Measurements from ENCODE around the gene LIPT1.

LIPT1 gene

DNA sequence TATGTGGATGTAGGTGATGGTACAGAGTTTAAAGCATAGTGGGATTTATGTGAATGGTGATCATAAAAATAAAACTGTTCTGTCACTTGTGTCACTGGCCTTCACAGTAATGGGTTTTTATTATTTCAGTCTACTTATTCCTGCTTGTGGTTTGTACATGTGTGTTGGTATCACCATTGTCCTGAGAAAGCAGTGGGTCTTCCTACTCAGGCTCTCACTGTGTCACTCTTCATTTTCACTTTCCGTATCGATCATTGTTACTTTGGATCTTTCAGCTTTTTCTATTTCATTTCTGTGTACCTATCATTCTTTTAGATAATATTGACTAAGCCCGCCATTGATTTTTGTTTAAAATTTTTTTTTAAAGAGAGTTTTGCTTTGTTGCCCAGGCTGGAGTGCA, 33.6 kb downstream of the LIPT1 start:
- TF ChIP-seq, protein P1, sequence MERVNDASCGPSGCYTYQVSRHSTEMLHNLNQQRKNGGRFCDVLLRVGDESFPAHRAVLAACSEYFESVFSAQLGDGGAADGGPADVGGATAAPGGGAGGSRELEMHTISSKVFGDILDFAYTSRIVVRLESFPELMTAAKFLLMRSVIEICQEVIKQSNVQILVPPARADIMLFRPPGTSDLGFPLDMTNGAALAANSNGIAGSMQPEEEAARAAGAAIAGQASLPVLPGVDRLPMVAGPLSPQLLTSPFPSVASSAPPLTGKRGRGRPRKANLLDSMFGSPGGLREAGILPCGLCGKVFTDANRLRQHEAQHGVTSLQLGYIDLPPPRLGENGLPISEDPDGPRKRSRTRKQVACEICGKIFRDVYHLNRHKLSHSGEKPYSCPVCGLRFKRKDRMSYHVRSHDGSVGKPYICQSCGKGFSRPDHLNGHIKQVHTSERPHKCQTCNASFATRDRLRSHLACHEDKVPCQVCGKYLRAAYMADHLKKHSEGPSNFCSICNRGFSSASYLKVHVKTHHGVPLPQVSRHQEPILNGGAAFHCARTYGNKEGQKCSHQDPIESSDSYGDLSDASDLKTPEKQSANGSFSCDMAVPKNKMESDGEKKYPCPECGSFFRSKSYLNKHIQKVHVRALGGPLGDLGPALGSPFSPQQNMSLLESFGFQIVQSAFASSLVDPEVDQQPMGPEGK (CRISPR knock-in tag; IDR thresholded peaks at IDR 0.05; ENCODE audit: borderline replicate concordance) = no peak
- TF ChIP-seq ZNF565 (CRISPR knock-in tag; conservative IDR thresholded peaks at IDR 0.05; ENCODE audit: low read depth) (no peak), BACH2 (CRISPR knock-in tag; IDR thresholded peaks at IDR 0.05; ENCODE audit: borderline replicate concordance) (no peak), ZNF8 (CRISPR knock-in tag; IDR thresholded peaks at IDR 0.05) (no peak), ARNTL (CRISPR knock-in tag; IDR thresholded peaks at IDR 0.05; ENCODE audit: borderline replicate concordance, low read depth) (no peak), ESRRG (CRISPR knock-in tag; IDR thresholded peaks at IDR 0.05) (no peak), RARB (CRISPR knock-in tag; IDR thresholded peaks at IDR 0.05) (no peak), ZC3H10 (CRISPR knock-in tag; IDR thresholded peaks at IDR 0.05) (no peak), GLIS3 (CRISPR knock-in tag; IDR thresholded peaks at IDR 0.05) (no peak), ISL1 (CRISPR knock-in tag; IDR thresholded peaks at IDR 0.05) (no peak), CSDC2 (CRISPR knock-in tag; IDR thresholded peaks at IDR 0.05) (no peak), TOX (CRISPR knock-in tag; IDR thresholded peaks at IDR 0.05; ENCODE audit: borderline replicate concordance) (no peak), OSR1 (CRISPR knock-in tag; IDR thresholded peaks at IDR 0.05) (no peak), ZFP3 (CRISPR knock-in tag; IDR thresholded peaks at IDR 0.05) (no peak), SNAI2 (CRISPR knock-in tag; IDR thresholded peaks at IDR 0.05) (no peak), ZFP30 (CRISPR knock-in tag; IDR thresholded peaks at IDR 0.05) (no peak)
- TF ChIP-seq, protein P2, sequence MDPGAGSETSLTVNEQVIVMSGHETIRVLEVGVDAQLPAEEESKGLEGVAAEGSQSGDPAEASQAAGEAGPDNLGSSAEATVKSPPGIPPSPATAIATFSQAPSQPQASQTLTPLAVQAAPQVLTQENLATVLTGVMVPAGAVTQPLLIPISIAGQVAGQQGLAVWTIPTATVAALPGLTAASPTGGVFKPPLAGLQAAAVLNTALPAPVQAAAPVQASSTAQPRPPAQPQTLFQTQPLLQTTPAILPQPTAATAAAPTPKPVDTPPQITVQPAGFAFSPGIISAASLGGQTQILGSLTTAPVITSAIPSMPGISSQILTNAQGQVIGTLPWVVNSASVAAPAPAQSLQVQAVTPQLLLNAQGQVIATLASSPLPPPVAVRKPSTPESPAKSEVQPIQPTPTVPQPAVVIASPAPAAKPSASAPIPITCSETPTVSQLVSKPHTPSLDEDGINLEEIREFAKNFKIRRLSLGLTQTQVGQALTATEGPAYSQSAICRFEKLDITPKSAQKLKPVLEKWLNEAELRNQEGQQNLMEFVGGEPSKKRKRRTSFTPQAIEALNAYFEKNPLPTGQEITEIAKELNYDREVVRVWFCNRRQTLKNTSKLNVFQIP (CRISPR knock-in tag; IDR thresholded peaks at IDR 0.05; ENCODE audit: borderline replicate concordance, low read depth) = no peak
- TF ChIP-seq, protein P3, sequence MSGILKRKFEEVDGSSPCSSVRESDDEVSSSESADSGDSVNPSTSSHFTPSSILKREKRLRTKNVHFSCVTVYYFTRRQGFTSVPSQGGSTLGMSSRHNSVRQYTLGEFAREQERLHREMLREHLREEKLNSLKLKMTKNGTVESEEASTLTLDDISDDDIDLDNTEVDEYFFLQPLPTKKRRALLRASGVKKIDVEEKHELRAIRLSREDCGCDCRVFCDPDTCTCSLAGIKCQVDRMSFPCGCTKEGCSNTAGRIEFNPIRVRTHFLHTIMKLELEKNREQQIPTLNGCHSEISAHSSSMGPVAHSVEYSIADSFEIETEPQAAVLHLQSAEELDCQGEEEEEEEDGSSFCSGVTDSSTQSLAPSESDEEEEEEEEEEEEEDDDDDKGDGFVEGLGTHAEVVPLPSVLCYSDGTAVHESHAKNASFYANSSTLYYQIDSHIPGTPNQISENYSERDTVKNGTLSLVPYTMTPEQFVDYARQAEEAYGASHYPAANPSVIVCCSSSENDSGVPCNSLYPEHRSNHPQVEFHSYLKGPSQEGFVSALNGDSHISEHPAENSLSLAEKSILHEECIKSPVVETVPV (CRISPR knock-in tag; IDR thresholded peaks at IDR 0.05) = no peak
- TF ChIP-seq, protein P4, sequence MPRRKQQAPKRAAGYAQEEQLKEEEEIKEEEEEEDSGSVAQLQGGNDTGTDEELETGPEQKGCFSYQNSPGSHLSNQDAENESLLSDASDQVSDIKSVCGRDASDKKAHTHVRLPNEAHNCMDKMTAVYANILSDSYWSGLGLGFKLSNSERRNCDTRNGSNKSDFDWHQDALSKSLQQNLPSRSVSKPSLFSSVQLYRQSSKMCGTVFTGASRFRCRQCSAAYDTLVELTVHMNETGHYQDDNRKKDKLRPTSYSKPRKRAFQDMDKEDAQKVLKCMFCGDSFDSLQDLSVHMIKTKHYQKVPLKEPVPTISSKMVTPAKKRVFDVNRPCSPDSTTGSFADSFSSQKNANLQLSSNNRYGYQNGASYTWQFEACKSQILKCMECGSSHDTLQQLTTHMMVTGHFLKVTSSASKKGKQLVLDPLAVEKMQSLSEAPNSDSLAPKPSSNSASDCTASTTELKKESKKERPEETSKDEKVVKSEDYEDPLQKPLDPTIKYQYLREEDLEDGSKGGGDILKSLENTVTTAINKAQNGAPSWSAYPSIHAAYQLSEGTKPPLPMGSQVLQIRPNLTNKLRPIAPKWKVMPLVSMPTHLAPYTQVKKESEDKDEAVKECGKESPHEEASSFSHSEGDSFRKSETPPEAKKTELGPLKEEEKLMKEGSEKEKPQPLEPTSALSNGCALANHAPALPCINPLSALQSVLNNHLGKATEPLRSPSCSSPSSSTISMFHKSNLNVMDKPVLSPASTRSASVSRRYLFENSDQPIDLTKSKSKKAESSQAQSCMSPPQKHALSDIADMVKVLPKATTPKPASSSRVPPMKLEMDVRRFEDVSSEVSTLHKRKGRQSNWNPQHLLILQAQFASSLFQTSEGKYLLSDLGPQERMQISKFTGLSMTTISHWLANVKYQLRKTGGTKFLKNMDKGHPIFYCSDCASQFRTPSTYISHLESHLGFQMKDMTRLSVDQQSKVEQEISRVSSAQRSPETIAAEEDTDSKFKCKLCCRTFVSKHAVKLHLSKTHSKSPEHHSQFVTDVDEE (CRISPR knock-in tag; IDR thresholded peaks at IDR 0.05) = no peak
- no peak for ATAC-seq

DNA sequence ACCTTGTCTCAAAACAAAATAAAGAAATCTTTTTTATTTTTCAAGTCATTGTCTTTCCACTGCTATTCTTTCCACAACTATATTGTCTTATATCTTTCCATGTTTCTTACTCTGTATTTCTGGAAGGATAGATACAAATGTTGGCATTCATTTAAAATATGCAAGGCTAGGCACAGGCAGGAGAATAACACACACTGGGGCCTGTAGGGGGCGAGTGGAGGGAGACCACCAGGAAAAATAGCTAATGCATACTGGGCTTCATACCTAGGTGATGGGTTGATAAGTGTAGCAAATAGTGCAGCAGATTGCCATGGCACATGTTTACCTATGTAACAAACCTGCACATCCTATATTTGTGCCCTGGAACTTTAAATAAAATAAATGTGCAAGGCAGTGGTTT, 35.8 kb downstream of the LIPT1 start:
- ATAC-seq = no peak
- no peak for TF ChIP-seq ZC3H10 (CRISPR knock-in tag; IDR thresholded peaks at IDR 0.05)
- no peak for TF ChIP-seq ZNF565 (CRISPR knock-in tag; conservative IDR thresholded peaks at IDR 0.05; ENCODE audit: low read depth)
- TF ChIP-seq CSDC2 (CRISPR knock-in tag; IDR thresholded peaks at IDR 0.05) = no peak
- no peak for TF ChIP-seq ZNF70 (CRISPR knock-in tag; IDR thresholded peaks at IDR 0.05)
- no peak for TF ChIP-seq ISL1 (CRISPR knock-in tag; IDR thresholded peaks at IDR 0.05)
- no peak for TF ChIP-seq ZNF8 (CRISPR knock-in tag; IDR thresholded peaks at IDR 0.05)
- no peak for TF ChIP-seq OSR1 (CRISPR knock-in tag; IDR thresholded peaks at IDR 0.05)
- TF ChIP-seq TOX (CRISPR knock-in tag; IDR thresholded peaks at IDR 0.05; ENCODE audit: borderline replicate concordance) = no peak
- no peak for TF ChIP-seq ZFP3 (CRISPR knock-in tag; IDR thresholded peaks at IDR 0.05)
- TF ChIP-seq PPARA (CRISPR knock-in tag; IDR thresholded peaks at IDR 0.05; ENCODE audit: borderline replicate concordance) = no peak
- no peak for TF ChIP-seq ZFP30 (CRISPR knock-in tag; IDR thresholded peaks at IDR 0.05)
- TF ChIP-seq, protein P4 (CRISPR knock-in tag; IDR thresholded peaks at IDR 0.05) = no peak
- TF ChIP-seq RARB (CRISPR knock-in tag; IDR thresholded peaks at IDR 0.05) = no peak
- no peak for TF ChIP-seq ESRRG (CRISPR knock-in tag; IDR thresholded peaks at IDR 0.05)

Data from SK-N-SH treated with all-trans-retinoic acid at 6 μM for 48 hours (cell line).